Measurements from ENCODE around the gene IGSF3.
A peak's percentile ranks its signal among the peaks of the same experiment; 100 is the strongest.

Gene IGSF3

DNA sequence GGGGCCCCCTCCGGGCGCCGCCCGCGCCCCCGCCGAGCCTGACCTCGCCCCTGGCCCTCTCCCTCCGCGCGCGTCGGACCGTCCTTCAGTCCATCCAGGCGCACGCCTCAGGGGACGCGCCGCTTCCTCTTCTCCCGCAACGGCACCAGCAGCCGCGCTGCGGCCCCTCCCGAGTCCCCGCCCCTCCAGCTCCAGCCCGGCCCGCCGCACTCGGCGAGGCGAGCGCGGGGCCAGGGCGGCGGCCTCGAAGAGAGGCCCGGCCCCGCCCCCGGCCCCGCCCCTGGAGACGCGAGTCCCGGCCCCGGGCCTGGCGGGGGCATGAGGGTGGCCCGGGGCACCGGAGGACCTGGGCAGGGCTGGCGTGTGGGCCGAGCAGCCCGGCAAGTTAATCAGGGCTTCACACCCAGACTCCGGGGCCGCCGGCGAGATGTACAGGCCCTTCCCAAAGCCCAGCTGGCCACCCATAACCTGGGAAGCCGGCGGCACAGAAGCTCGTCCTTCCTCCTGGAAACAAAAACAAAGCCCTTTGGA is at the start of gene IGSF3:
Gene IGSF3, minus strand, starts transcription at position 159 of the 531 bp plus-strand sequence. CDS start 1,407 bp downstream, outside the sequence.
- no peak within 1 kb of the TSS for H3K27ac ChIP-seq
- TF ChIP-seq, protein P1, sequence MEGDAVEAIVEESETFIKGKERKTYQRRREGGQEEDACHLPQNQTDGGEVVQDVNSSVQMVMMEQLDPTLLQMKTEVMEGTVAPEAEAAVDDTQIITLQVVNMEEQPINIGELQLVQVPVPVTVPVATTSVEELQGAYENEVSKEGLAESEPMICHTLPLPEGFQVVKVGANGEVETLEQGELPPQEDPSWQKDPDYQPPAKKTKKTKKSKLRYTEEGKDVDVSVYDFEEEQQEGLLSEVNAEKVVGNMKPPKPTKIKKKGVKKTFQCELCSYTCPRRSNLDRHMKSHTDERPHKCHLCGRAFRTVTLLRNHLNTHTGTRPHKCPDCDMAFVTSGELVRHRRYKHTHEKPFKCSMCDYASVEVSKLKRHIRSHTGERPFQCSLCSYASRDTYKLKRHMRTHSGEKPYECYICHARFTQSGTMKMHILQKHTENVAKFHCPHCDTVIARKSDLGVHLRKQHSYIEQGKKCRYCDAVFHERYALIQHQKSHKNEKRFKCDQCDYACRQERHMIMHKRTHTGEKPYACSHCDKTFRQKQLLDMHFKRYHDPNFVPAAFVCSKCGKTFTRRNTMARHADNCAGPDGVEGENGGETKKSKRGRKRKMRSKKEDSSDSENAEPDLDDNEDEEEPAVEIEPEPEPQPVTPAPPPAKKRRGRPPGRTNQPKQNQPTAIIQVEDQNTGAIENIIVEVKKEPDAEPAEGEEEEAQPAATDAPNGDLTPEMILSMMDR (IDR thresholded peaks at IDR 0.05; ENCODE audit: low read depth, low read length, missing control alignments), result no peak
- DNase-seq, result no peak
- H3K27me3 ChIP-seq (replicated peaks), result peaks cover 27% of the 10 kb centered on the region
- H3K4me3 ChIP-seq (ENCODE audit: low read depth, low read length), result peak within 1 kb of the TSS; percentile 53
- in situ Hi-C loops (cut with HindIII; ENCODE audit: low pct_ligation_motif_present, low sequenced_read_pairs), result no loop called here
- H3K36me3 ChIP-seq (replicated peaks), result no peaks in the 10 kb centered on the region

DNA sequence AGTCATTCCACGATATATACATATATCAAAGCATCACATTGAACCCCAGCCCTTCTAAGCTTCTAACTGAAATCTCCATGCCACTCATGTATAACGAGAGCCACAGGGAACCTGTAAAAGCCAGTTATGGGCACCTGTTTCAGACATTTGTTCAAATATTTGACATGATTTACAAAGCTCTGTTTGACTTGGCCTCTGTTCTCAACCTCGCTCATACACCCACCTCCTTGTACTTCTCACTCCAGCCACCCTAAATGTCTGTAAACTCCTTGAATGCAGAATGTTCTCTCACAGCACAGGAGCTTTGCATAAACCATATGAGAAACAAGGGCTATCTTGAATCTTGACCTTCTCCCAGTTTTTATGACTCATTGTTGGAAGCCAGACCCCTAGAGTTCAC is 49.8 kb upstream of the IGSF3 start:
- H3K4me3 ChIP-seq (ENCODE audit: low read depth, low read length), result no peak overlapping the region
- H3K36me3 ChIP-seq (replicated peaks), result no peaks in the 10 kb centered on the region
- in situ Hi-C loops (cut with HindIII; ENCODE audit: low pct_ligation_motif_present, low sequenced_read_pairs), result no loop called here
- no peaks in the 10 kb centered on the region for H3K27me3 ChIP-seq (replicated peaks)
- H3K27ac ChIP-seq, result no peak overlapping the region
- TF ChIP-seq, protein P1 (IDR thresholded peaks at IDR 0.05; ENCODE audit: low read depth, low read length, missing control alignments), result no peak
- no peak for DNase-seq

DNA sequence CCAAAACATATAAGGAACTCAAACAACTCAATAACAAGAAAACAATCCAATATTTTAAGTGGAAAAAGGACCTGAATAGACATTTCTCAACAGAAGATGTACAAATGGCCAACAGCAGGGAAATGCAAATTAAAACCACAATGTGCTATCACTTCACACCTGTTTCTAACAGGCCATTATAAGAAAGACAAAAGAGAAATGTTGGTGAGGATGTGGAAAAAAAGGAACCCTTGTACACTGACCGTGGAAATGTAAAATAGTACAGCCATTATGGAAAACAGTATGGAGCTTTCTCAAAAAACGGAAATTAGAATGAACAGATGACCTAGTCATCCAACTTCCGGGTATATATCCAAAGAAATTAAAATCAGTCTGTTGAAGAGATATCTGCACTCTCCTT is 48.9 kb upstream of the IGSF3 start:
- TF ChIP-seq, protein P1 (IDR thresholded peaks at IDR 0.05; ENCODE audit: low read depth, low read length, missing control alignments), result no peak
- no peak for DNase-seq
- Histone ChIP-seq H3K36me3 (replicated peaks) (no peaks in the 10 kb centered on the region), H3K27ac (no peak overlapping the region), H3K4me3 (ENCODE audit: low read depth, low read length) (no peak overlapping the region), H3K27me3 (replicated peaks) (no peaks in the 10 kb centered on the region)
- in situ Hi-C loops (cut with HindIII; ENCODE audit: low pct_ligation_motif_present, low sequenced_read_pairs), result no loop called here

DNA sequence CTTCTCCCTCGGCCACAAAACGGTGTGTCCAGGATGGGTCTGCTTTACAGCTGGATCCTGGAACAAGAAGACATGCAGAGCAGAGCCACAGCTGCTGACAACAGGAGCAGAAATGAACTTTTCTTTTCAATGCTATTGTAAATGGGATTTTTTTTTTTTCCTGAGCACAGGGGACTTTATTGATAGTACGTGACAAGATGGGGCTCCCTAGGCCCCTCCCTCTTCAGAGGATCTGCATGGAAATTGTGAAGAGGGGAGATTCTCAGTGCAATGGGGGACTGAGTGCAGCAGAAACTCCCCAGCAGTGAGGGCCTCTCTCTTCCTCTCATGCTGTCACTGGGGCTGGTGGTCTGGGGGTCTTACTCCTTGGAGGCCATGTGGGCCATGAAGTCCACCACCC is 45.9 kb upstream of the IGSF3 start:
- in situ Hi-C loops (cut with HindIII; ENCODE audit: low pct_ligation_motif_present, low sequenced_read_pairs), result no loop called here
- TF ChIP-seq, protein P1 (IDR thresholded peaks at IDR 0.05; ENCODE audit: low read depth, low read length, missing control alignments), result no peak

DNA sequence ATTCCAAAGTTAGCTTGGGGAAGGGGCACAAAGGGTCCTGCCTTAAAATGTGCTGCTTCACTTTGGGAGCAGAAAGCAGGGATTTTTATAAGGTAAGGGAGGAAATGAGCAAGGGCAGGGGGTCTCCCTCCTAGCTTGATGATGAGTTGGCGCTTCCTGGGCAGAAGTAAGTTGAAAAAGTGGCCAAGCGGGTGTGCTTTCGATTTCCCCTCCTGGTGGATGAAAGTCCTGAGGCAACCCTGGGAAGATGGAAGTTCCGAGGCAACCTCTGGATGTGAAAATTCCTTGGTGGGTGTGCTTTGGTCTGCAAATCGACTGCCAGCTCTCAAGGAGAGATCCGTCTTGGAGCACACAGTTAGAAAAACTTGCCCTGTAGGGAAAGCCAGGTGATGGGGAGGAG is 45.0 kb upstream of the IGSF3 start:
- Histone ChIP-seq H3K4me3 (ENCODE audit: low read depth, low read length) (no peak overlapping the region), H3K27me3 (replicated peaks) (no peaks in the 10 kb centered on the region), H3K27ac (no peak overlapping the region), H3K36me3 (replicated peaks) (no peaks in the 10 kb centered on the region)
- DNase-seq, result no peak
- in situ Hi-C loops (cut with HindIII; ENCODE audit: low pct_ligation_motif_present, low sequenced_read_pairs), result no loop called here
- TF ChIP-seq, protein P1 (IDR thresholded peaks at IDR 0.05; ENCODE audit: low read depth, low read length, missing control alignments), result no peak

More for the DNA sequence above, 45.9 kb upstream of the IGSF3 start:
- no peak for DNase-seq
- no peaks in the 10 kb centered on the region for H3K27me3 ChIP-seq (replicated peaks)
- H3K36me3 ChIP-seq (replicated peaks), result no peaks in the 10 kb centered on the region
- no peak overlapping the region for H3K4me3 ChIP-seq (ENCODE audit: low read depth, low read length)
- no peak overlapping the region for H3K27ac ChIP-seq

DNA sequence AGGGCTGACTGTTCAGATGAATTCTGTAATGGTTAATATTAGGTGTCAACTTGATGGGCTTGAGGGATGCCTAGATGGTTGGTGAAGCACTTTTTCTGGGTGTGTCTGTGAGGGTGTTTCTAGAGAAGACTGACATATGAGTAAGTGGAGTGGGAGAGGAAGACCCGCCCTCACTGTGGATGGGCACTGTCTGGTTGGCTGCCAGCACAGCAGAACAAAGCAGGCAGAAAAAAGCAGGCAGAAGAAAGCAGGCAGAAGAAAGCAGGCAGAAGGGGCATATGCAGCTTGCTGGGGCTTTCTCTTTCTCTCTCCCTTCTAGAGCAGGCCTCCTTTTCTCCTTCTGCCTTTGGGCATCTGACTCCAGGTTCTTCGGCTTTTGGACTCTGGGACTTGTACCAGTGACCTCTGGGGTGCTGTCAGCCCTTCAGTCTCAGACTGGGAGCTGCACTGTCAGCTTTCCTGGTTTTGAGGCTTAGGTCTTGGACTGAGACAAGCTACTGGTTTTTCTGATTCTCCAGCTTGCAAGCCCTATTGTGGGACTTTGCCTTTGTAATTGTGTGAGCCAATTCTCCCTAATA is 43.8 kb upstream of the IGSF3 start:
- TF ChIP-seq, protein P1 (IDR thresholded peaks at IDR 0.05; ENCODE audit: low read depth, low read length, missing control alignments), result no peak
- H3K27me3 ChIP-seq (replicated peaks), result no peaks in the 10 kb centered on the region
- no peak for DNase-seq
- H3K36me3 ChIP-seq (replicated peaks), result no peaks in the 10 kb centered on the region
- in situ Hi-C loops (cut with HindIII; ENCODE audit: low pct_ligation_motif_present, low sequenced_read_pairs), result no loop called here
- no peak overlapping the region for H3K27ac ChIP-seq
- H3K4me3 ChIP-seq (ENCODE audit: low read depth, low read length), result no peak overlapping the region

All from brain microvascular endothelial cell (primary cell).